HEK293T (cell line): ENCODE results near the gene ZNF746.

Experiments
- CTCF ChIA-PET: fragments of 350-600 bp; formaldehyde crosslinking; extraction: SDS; loops from one replicate; lab custom pipeline; 2021; ENCODE audit warnings: antibody characterized with exemption, inconsistent platforms; lab: Yijun Ruan, JAX
- POLR2A ChIA-PET: fragments of 350-600 bp; formaldehyde crosslinking; extraction: SDS; loops from one replicate; lab custom pipeline; 2020; ENCODE audit warnings: antibody characterized with exemption, inconsistent platforms; lab: Yijun Ruan, JAX
- DNase-seq: peaks from one replicate; pipeline ENCODE4 v3.0.0; 2012; ENCODE audit warnings: mixed read lengths; ENCODE audit errors: extremely low spot score
- ARNT ChIP-seq: fragments of 450-650 bp; IDR thresholded peaks from 2 replicates; pipeline ENCODE4 v1.6.1; 2017; ENCODE audit warnings: mild to moderate bottlenecking
- BHLHE40 ChIP-seq: fragments of 450-650 bp; IDR thresholded peaks from 2 replicates; pipeline ENCODE4 v1.6.1; 2016; ENCODE audit warnings: mild to moderate bottlenecking, moderate library complexity, borderline replicate concordance
- CTBP1 ChIP-seq: fragments of 450-650 bp; IDR thresholded peaks from 2 replicates; pipeline ENCODE4 v1.6.1; 2016; ENCODE audit warnings: borderline replicate concordance
- ELF4 ChIP-seq: fragments of 450-650 bp; IDR thresholded peaks from 2 replicates; pipeline ENCODE4 v1.6.1; 2017; ENCODE audit warnings: antibody characterized with exemption
- FOXA1 ChIP-seq: fragments of 450-650 bp; IDR thresholded peaks from 2 replicates; pipeline ENCODE4 v1.6.1; 2016; ENCODE audit warnings: mild to moderate bottlenecking
- FOXK2 ChIP-seq: fragments of 450-650 bp; IDR thresholded peaks from 2 replicates; pipeline ENCODE4 v1.6.1; 2016; ENCODE audit warnings: mild to moderate bottlenecking
- FOXM1 ChIP-seq: fragments of 450-650 bp; IDR thresholded peaks from 2 replicates; pipeline ENCODE4 v1.6.1; 2017; ENCODE audit warnings: mild to moderate bottlenecking, borderline replicate concordance
- HDGF ChIP-seq: fragments of 450-650 bp; IDR thresholded peaks from 2 replicates; pipeline ENCODE4 v1.6.1; 2017; ENCODE audit warnings: antibody characterized with exemption, borderline replicate concordance
- L3MBTL2 ChIP-seq: fragments of 450-650 bp; conservative IDR thresholded peaks from 2 replicates; pipeline ENCODE4 v1.6.1; 2016; ENCODE audit warnings: mild to moderate bottlenecking
- LEF1 ChIP-seq: fragments of 450-650 bp; IDR thresholded peaks from 2 replicates; pipeline ENCODE4 v1.6.1; 2017; ENCODE audit warnings: mild to moderate bottlenecking, borderline replicate concordance
- NFRKB ChIP-seq: fragments of 450-650 bp; IDR thresholded peaks from 2 replicates; pipeline ENCODE4 v1.6.1; 2016; ENCODE audit warnings: mild to moderate bottlenecking, moderate library complexity
- PKNOX1 ChIP-seq: fragments of 450-650 bp; IDR thresholded peaks from 2 replicates; pipeline ENCODE4 v1.6.1; 2016
- SP1 ChIP-seq: fragments of 450-650 bp; IDR thresholded peaks from 2 replicates; pipeline ENCODE4 v1.6.1; 2017
- SUZ12 ChIP-seq: fragments of 450-650 bp; IDR thresholded peaks from 2 replicates; pipeline ENCODE4 v1.6.1; 2016; ENCODE audit warnings: mild to moderate bottlenecking
- TARDBP ChIP-seq: fragments of 450-650 bp; IDR thresholded peaks from 2 replicates; pipeline ENCODE4 v1.6.1; 2016
- ZNF384 ChIP-seq: fragments of 450-650 bp; IDR thresholded peaks from 2 replicates; pipeline ENCODE4 v1.6.1; 2016

The ZNF746 gene

GRCh38 chr7:149527414-149527813 lies 29.8 kb upstream of the ZNF746 start:
- TF ChIP-seq HDGF = no peak
- TF ChIP-seq NFRKB = no peak
- no peak for TF ChIP-seq L3MBTL2
- no peak for TF ChIP-seq FOXA1
- TF ChIP-seq TARDBP = no peak
- no peak for TF ChIP-seq ELF4
- no peak for TF ChIP-seq CTBP1
- TF ChIP-seq ARNT = no peak
- no peak for TF ChIP-seq PKNOX1
- POLR2A ChIA-PET = no interaction called here
- no peak for DNase-seq
- CTCF ChIA-PET = no interaction called here

GRCh38 chr7:149525280-149525679 lies 27.7 kb upstream of the ZNF746 start:
- ChIA-PET POLR2A (no interaction called here), CTCF (no interaction called here)
- no peak for DNase-seq
- no peak for TF ChIP-seq LEF1
- no peak for TF ChIP-seq FOXK2
- no peak for TF ChIP-seq NFRKB
- no peak for TF ChIP-seq TARDBP
- no peak for TF ChIP-seq L3MBTL2
- no peak for TF ChIP-seq SUZ12
- no peak for TF ChIP-seq FOXA1
- TF ChIP-seq ELF4 = no peak
- TF ChIP-seq HDGF = no peak
- no peak for TF ChIP-seq CTBP1
- no peak for TF ChIP-seq ZNF384
- no peak for TF ChIP-seq FOXM1
- TF ChIP-seq BHLHE40 = no peak
- TF ChIP-seq SP1 = no peak
- TF ChIP-seq ARNT = no peak
- no peak for TF ChIP-seq PKNOX1

GRCh38 chr7:149524394-149524793 lies 26.8 kb upstream of the ZNF746 start:
- no peak for DNase-seq
- TF ChIP-seq HDGF (no peak), LEF1 (no peak), SP1 (no peak), NFRKB (no peak)
- POLR2A ChIA-PET = no interaction called here
- CTCF ChIA-PET = no interaction called here

DNA sequence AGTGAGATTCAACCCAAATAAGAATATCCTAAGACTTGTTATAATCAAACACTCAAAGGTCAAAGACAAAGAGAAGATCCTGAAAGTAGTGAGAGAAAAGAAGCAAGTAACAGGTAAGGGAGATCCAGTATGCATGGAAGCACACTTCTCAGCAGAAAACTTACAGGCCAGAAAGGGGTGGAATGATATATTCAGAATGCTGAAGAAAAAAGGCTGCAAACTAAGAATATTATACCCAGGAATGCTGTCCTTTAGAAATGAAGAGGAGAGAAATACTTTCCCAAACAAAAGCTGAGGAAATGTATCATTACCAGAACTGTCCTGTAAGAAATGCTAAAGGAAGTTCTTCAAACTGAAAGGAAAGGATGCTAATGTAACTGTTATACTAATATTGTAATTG lies 12.6 kb upstream of the ZNF746 start:
- ChIA-PET CTCF (no interaction called here), POLR2A (no interaction called here)
- DNase-seq = no peak
- TF ChIP-seq NFRKB (no peak), L3MBTL2 (no peak), FOXA1 (no peak), ELF4 (no peak), TARDBP (no peak), HDGF (no peak), SUZ12 (no peak), ARNT (no peak)

GRCh38 chr7:149509774-149510173 lies 12.2 kb upstream of the ZNF746 start:
- TF ChIP-seq CTBP1 = no peak
- TF ChIP-seq TARDBP = no peak
- TF ChIP-seq LEF1 = no peak
- no peak for DNase-seq
- POLR2A ChIA-PET = no interaction called here
- CTCF ChIA-PET = no interaction called here

- no peak for TF ChIP-seq SUZ12
- TF ChIP-seq FOXM1 = no peak
- TF ChIP-seq ELF4 = no peak
- TF ChIP-seq ARNT = no peak
- no peak for TF ChIP-seq HDGF
- TF ChIP-seq LEF1 = no peak
- TF ChIP-seq TARDBP = no peak
- TF ChIP-seq NFRKB = no peak
- TF ChIP-seq CTBP1 = no peak
- TF ChIP-seq L3MBTL2 = no peak
- no peak for TF ChIP-seq PKNOX1
- TF ChIP-seq ZNF384 = no peak
- no peak for TF ChIP-seq BHLHE40
- TF ChIP-seq FOXA1 = no peak
- no peak for TF ChIP-seq FOXK2
- no peak for TF ChIP-seq SP1
- CTCF ChIA-PET = no interaction called here
- no peak for DNase-seq
- POLR2A ChIA-PET = no interaction called here
Observed at GRCh38 chr7:149505551-149505950, 7.9 kb upstream of the ZNF746 start.

GRCh38 chr7:149501651-149502050 lies 4.0 kb upstream of the ZNF746 start:
- ChIA-PET POLR2A (no interaction called here), CTCF (no interaction called here)
- no peak for DNase-seq
- no peak for TF ChIP-seq L3MBTL2
- no peak for TF ChIP-seq BHLHE40
- no peak for TF ChIP-seq ELF4
- TF ChIP-seq PKNOX1 = no peak
- TF ChIP-seq FOXA1 = no peak
- TF ChIP-seq ARNT = no peak
- no peak for TF ChIP-seq HDGF
- TF ChIP-seq SP1 = no peak
- TF ChIP-seq NFRKB = no peak
- no peak for TF ChIP-seq FOXK2
